Activated CD4-positive, alpha-beta T cell treated with anti-CD3 and anti-CD28 coated beads for 1 hour (primary cell): ENCODE data around the gene EBF3.

ENCODE experiments used
- DNase-seq: peaks from one replicate; pipeline ENCODE4 v3.0.0-alpha.2; 2020

Gene EBF3

DNA sequence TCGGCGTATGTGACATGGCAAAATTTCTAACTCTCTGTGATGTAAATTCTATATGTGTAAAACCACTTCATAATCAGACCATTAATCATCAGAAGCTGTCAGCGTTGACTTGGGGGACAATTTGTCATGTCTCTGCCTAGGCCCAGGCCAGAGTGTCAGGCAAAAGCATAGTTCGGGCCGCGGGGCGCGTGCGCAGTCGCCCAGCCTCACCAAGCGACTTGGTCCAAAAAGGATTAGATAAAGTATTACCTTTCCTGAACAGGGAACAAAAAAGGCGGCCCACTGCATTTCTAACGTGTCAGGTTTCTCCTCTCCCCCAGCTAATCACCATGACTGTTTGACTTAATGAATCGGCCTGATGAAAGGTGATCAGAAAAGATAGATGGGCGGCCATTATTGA, 114.2 kb downstream of the EBF3 start:
- no peak for DNase-seq

DNA sequence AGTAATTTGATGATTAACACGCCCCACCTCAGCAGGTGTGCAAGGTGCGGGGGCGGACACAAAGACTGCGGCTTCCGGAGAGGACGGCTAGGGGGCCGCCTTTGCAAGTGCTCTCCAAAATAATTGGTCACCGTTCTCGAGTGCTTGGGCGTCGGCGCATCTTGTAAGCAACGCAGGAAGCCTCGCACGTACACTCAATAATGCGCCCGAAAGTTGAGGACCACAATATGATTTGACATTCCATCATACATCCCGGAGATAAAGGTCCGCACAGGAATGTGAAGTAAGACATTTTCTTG, 114.7 kb downstream of the EBF3 start:
- no peak for DNase-seq

DNA sequence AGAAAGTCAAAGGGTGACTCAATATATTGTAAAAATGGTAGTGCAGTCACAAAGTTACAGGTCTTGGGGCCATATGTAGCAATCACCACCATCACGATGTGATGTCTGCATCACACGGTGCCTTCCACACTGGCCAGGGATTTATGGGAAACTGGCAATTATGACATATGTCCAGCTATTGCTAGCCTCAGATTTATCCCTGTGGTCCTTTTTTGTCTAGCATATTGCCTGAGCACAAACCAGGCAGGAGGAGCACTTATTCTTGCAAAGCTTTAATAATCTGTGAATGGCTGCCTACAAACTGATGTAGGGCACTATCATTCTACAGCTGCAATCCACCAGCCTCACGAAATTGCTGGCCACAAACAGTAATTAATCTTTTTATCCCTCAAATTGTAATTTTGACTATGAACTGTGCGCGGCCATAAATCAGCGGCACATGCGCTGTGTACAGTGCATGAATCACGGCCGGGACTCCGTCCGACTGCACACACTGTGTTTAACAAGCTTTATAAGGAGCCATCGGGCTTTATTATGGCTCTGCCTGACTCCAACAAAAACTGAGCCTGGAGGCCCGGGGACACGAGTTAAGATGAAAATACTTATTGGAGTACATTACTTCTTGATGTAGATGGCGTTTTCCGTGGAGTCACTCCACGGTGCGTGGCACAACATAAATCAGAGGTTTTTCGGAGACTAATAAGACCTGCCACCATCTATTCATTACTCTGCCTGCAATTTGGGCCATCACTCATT, 115.2 kb downstream of the EBF3 start:
- no peak for DNase-seq

DNA sequence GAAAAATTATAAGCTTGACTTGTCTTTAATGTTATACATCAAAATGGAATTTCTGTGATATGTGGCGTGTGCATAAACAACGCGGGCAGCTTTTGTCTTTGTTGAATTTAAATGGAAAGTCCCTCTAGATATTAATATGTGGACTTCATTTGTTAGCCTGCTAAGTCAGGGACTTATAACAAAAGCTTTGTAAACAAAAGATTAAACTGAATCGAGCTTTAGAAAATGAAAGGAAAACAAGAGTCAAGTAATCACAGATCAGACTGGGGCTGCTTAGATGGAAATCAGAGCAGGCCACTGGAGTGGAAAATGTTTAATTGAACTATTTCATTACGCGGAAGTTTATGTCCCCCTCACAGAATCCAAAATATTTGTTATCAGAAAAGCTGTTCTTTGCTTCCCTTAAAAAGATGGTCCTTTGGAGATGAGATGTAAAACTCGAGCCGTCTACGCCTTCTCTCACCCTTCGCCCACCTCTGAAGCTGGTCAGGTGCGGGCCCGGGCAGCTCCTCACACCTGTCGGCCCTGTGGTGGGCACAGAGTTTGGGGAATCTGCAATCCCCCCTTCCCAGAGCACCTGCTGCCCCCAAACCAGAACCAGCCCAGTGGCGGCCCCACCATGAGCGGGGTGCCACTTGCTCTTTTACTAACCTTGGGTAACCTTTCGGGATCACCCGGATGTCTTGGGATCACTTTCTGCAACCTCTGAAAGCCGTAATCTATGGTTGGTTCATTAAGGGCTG, 116.2 kb downstream of the EBF3 start:
- DNase-seq = no peak

DNA sequence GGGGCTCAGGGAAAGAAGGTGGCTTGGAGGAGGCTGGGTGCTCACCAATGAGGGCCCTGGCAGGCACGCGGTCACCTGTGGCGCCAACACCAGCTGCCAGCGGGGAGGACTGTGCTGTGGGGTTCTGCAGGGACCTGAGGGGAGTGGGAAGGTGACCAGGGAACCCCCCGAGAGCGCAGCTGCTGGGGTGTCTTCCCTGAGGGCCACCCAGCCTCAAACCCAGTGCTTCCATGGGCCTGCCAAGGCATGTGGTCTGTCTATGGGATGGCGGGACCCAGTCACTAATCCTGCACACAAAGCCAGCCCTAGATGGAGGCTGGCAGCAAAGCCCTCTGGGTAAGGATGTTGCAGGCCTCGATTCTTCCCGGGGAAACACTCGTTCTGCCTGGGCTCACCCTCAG, 117.1 kb downstream of the EBF3 start:
- no peak for DNase-seq

DNA sequence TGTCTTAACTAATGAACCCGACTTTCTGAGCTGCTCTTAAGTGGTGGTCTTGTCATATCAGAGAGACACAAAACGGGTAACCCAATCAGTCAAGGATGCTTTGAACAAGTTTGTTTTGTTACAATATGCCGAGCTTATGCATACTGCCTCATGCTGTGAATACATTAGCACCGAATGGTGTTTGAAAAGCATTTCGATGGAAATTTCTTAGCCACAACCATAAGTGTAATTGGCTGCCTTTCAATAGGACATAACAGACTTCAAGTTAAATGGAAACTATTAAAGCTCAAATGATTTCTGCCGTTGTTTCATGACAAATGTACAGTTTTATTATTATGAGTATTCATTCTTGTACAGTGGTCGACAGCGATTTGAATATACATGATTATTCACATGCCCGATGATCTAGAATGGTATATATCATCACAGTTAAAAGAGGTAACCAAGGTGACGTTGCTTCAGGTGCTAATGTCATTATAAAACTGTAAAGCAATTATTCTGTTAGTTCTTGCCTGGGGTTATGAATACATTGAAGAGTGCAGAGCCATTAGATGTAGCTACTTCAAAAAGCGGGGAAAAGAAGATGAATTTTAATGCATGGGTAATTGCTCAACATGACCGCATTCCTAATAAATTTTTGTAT, 118.8 kb downstream of the EBF3 start:
- no peak for DNase-seq

DNA sequence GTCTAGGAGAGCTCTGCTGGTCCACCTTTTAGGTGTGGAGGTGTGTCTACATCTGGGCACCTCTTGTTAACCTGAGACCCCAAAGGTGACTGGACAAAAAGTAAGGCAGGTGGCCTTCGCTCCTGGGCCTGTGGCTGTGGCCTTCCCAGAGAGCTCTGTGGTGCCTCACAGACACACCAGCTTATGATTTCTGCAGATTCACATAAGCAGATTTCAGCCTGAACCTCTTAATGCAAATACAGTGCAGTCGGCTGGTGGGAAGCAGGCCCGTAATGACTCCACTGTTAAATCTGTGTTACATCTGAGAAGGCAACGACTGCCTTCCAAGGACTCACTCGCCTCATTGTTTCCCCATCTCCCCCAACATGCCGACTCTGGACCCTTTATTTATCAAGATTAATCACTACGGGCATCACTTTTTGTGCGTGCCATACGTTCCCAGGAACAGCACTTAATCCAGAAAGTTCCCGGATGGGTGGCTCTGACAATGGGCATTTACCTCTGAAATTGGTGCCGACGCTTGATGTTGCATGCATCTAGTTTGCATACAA, 119.8 kb downstream of the EBF3 start:
- no peak for DNase-seq

DNA sequence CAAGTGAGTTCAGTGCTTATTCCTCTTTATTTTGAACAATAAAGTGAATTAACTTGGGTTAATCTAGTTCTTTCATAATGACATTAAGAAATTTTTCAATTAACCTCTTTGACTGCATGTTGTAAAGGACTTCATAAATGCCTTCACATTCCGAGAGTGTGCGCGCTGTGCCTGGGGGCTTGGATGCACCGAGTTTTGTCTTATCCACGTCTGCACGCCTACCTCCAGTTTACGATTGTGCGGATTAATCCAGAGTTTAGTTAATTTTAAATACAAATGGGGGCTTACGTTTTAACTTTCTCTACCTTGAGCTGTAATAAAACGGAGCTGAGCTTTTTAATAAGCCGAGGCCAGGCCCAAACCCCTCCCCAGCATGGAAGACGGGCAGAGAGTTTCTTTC, 120.4 kb downstream of the EBF3 start:
- DNase-seq = no peak

DNA sequence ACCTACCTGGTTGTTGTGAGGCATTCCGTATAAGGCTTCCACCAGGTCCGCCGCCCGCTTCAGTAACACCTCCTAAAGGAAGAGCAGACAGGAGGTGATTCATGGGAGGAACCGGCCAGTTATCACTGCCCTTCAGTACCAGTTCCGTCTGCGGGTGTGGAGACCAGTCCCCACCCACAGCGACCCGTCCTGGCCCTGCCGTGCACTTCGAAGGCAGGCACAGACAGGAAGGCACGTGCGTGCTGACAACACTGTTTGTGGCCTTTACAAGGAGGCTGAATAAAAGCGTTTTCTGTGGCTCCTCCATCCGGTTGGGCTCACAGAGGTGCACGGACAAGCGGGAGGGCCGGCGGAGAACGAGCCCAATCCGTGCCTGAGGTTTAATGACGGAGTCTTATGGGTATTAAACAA, 120.9 kb downstream of the EBF3 start:
- DNase-seq = no peak

DNA sequence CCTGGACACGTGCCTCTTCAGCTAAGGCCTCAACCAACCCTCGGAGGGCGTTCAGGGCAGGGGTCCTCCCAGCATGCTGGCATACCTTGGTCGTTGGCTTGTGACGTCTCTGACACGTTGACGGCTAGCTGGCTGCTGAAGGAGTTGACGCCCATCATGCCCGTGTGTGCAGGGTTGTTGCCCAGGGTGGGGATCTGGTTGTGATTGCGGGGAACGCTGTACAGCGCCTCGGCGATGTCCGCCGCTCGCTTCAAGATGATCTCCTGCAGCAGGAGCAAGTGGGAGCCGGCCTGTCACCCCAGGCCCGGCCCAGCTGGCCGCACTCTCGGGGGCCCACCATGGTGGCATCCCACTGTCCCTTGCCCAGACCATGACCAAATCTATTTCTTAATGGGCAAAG, 122.0 kb downstream of the EBF3 start:
- no peak for DNase-seq

DNA sequence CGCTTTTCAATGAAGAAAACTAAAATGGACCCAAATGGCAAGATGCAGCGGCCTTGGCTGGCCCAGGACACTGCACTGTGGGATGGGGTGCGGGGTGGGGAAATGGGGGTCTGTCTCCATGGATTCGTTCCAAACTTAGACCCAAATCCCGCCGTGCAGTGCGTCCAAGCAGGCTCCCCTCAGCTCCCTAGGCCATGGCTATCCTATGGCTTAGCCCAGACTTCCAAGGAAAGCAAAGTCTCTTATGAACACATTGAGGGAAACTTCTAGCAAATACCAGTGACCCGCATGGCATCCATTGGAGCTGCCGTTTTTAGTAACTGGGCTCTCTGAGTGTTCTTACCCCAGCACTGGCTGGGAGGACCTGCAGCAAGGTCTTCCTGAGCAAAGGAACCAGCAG, 122.5 kb downstream of the EBF3 start:
- DNase-seq = no peak

DNA sequence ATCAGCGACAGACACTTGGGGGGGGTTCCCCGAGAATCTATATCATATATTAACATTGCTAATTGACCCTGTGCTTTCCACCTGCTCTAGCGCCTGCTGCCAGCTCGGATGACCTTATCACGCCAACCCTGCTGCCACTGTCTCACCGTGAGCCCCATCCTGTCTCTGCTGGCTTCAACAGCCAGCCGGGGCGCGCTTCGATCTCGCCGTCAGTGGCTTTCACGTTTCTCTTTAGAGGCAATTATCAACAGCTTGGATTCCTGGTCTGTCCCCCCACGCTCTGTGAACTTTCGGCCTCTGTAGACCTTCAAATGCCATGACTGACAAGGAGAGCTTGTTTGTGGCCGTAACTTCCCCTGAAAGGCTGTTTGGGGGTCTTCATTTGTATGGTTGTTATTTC, 123.0 kb downstream of the EBF3 start:
- no peak for DNase-seq

DNA sequence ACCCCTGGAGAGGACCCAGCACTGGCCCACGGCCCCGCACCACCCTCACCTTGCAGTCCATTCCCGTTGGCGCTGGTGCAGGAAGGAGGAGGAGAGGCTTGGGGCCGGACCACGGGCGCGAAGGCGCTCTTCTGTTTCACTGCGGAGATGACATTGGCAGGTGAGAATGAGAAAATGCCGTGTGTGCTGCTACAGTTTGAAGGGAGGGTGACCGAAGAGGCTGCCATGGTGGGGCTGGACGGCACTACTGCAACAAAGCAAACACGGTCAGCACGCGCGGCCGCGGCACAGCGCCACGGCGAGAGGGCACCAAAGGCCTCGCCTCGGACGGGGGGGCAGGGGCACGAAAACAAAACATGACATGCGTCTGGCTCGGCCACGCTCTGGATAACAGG, 123.9 kb downstream of the EBF3 start:
- DNase-seq = no peak

DNA sequence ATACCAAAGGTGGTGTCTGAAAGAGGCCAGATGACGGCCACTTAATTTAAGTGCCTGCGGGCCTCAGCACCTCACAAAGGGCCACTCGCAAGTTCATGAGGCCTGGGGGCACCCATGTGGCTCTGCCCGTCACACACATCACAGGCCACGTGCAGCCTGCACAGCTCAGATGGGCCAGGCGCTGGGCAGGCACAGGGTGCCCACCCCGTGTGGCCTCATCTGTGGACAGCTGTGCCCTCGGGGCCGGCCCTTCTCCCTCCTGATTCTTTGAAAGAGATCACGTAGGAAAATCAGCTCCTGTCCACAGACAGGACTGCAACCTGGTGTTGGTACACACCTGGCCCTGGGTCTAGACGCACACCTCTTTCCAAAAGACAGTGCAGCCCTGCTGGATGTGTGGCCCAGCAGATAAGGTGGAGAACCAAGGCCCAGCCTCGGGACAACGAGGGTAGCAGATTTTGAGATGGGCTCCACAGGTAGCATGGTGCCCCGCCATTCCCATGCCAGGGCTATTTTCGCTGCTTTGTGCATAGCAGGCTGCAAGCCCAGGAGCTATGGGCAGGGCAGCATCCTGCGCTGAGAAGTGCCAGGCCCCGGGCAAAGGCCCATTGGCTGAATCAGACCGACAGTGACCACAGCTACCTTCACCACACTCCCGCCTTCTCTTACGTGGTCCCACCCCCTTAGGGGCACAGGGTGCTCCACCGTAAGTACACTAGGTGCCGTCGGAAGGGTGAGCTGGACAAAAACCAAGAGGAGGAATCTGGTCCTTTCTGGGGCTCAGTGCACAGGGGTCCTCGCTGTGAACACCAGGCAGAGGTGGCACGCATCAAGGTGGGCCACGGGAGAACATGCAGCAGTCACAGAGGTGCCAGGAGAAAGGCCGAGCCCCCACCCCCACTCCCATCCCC, 124.5 kb downstream of the EBF3 start:
- DNase-seq = no peak

DNA sequence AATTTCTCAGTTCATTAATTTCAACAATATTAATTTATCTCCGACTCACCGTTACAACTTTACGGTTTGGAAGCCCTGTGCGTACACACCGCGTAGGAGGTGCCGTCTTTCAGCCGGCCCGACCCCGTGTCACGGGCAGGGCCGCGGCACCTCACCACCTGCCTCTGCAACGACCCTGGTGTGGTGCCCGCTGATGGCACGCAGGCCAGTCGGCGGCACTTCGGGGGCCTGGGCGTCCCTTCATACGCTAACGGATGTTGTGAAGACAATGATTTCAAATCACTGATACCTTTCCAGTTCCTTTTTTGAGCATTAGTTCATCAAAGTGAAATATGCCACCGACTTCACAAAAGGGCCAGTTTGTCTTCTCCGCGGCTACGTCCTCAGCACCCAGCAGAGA, 125.3 kb downstream of the EBF3 start:
- DNase-seq = no peak

DNA sequence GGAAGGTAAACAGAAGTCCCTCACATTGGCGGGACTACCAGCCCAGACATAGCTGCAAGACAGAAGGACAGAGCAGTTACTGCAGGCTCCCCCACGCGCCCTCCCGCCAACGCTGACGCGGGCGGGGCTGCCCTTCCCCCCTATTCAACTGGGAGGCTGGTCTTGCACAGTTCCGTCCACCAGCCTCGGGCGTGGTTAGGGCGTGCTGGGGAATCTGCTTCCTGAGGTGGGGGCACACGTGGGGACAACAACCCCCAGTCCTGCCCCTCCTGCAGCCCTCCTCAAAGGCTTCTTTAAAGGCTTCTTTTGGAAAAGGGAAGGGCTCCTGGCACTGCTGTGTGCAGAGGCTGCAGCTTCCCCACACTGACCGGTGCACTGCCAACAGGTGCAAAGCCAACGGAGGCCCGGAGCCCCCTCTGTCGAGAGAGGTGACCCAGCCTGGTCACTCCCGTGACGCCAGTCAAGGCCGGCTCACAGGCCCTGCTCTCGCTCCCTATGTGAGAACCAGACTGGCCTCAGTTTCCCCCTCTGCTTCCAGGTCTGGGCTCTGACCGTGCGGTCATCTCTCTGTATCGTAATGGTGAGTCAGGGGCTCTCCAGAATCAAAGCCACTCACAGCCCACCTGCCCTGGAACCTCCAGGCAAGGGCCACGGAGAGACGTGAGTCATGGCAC, 126.0 kb downstream of the EBF3 start:
- DNase-seq = no peak

DNA sequence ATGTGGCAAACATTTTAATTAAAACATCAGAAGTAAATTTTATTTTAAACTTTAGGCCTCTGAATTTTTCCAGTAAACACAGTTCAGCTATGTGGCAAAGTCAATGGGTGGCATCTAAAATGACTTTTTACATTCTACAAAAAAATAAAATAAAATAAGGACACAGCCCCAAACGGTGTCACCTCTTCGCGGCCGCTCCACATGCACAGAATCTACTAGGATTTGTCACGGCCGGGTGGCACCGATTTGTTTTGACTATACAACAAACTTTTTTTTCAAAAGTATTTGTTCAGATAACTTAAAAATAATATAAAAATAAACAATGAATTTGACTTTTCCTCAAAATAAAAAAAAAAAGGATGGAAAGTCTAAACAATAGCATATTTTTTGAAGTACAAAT, 127.8 kb downstream of the EBF3 start:
- no peak for DNase-seq

DNA sequence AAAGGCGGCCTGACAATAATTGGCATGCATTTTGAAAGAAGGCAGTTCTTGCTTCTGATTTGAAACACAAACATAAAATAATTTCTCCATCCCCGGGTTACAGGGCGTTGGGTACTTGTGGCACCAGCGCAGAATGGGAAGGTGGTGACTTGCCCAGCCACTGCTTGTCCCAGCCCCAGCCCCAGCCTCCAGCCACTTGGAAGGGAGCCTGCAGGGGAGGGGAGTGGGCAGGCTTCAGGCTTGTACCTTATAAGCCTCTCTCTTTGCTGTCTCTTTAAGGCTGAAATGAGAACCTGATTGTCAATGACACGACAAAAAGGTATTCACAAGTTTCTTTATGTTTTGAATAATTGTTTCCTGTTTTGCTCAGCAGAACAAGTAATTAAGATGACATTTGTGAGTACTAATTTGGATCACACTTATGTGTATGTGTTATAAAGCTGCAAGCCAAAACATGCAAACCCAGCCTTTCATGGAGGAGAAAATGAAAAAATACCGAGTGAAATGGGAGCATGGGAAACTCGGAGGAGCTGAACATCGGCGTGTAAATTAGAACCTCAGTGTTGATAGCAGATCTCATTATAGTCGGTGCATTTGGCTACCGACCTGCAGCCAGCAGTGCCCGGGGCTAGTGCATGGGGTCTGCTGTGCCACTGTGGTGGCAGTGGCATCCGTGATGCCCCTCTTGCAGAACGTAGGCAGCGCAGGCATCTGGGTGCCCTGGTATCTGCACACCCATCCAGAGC, 129.9 kb downstream of the EBF3 start:
- no peak for DNase-seq

DNA sequence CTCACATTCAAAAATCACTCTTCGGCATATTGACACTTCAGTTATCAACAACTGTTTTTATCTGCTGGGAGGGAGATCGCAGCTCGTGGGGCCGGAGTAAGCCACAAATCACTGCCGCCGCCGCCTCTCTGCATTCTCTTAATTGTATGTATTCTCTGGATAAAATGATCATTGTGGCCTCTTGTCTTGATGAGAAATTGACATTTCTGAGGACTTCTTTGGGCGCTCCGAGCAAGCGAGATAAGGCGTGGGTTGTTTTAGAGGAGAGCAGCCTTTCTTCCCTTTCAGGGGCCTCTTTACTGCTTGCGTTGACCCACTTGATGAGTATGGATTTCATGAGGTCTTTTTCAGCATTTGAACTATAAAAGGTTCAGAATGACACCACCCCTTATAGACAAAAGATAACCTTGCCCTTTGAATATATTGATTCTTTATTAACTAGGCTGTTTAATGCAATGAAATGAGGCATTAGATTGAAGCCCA, 130.6 kb downstream of the EBF3 start:
- no peak for DNase-seq

DNA sequence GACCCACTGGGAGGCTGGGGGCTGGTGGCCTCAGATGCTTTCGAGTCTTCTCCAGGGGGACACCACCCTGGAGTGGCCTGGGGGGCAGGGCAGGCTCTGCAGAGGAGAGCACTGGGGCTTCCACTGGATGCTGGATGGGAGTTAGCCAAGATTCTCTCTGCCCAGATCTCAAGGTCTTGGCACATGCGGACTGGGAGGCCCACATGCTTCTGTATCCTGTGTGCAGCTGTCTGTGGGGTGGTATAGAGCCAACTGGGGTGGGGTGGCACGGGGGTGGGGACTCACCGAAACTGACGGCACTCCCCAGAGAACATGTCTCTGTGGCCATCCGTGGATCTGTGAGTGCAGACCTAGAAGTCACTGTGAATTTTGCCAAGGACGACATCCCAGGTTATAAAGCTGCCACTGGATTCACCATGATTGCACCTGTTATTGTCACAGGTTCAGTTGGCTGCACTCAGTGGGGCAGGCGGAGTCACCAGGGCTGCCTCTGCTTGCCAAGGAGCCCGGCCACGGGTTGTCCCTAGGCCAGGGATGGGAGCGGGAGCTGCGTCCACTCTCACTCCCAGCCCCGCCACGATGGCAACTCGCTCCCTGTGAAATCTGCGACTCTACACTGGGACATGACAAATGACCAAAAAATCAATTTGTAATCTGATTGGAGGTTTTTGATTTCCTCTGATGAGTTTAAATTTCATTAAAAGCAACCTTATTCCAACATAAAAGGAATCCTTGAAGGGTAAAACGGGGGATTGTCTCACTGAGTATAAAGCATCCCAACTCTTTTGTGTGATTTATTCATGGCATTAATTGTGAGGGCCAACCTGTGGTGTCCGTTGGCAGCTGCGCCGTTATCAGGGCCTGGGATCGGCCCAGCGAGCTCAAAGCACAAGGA, 131.3 kb downstream of the EBF3 start:
- no peak for DNase-seq
